GM19025 (cell line): Measurements from ENCODE around the gene SNAPC1.
"Not testable (repeated sequence)": the region's sequence is repeated elsewhere in the genome, so short reads cannot be mapped to it uniquely, and the experiment has no call there.

Experiments used
- ATAC-seq: cut with Tn5 transposase; IDR thresholded peaks from one replicate; pipeline ENCODE4 v1.9.1; 2021; ENCODE audit warnings: mild to moderate bottlenecking, low read depth, moderate library complexity; ENCODE audit not compliant: unreplicated experiment

SNAPC1 gene, protein sequence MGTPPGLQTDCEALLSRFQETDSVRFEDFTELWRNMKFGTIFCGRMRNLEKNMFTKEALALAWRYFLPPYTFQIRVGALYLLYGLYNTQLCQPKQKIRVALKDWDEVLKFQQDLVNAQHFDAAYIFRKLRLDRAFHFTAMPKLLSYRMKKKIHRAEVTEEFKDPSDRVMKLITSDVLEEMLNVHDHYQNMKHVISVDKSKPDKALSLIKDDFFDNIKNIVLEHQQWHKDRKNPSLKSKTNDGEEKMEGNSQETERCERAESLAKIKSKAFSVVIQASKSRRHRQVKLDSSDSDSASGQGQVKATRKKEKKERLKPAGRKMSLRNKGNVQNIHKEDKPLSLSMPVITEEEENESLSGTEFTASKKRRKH

DNA sequence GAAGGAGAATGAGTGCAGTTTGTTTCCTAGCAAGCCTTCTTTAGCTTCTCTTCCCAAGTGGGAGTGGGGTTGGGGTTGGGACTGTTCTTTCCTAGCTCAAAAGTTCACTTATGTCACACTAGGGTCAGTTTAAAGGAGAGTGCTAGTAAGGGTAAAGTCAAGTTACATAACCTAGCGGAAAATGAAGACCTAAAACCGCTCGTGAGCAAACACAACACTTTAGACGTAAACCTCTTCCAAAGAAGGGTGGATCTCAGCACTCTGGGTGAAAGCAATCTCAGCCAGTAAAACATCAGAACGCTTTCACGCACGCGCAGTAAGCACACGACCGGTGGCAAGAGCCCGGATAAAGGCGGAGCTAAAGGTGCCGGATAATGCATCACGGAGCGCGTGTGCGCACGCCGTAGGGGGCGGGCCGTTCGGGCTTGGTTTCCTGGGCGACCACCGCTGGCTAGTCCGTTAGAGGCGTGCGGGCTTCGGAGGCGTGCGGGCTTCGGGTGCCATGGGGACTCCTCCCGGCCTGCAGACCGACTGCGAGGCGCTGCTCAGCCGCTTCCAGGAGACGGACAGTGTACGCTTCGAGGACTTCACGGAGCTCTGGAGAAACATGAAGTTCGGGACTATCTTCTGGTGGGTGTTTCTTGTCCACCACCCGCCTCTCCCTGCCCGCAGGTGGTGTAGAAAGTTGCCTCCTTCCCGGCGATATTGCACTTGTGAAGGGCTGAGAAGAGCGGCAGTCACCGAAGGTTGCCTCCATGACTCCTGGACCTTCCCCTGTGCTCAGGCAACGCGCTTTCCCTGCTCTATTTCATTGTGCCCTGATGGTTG lies at the start of gene SNAPC1:
SNAPC1 (plus strand) TSS at position 462 of the 828 bp plus-strand sequence; CDS start at position 503, 41 bp downstream.
- peak; percentile 100 for ATAC-seq

DNA sequence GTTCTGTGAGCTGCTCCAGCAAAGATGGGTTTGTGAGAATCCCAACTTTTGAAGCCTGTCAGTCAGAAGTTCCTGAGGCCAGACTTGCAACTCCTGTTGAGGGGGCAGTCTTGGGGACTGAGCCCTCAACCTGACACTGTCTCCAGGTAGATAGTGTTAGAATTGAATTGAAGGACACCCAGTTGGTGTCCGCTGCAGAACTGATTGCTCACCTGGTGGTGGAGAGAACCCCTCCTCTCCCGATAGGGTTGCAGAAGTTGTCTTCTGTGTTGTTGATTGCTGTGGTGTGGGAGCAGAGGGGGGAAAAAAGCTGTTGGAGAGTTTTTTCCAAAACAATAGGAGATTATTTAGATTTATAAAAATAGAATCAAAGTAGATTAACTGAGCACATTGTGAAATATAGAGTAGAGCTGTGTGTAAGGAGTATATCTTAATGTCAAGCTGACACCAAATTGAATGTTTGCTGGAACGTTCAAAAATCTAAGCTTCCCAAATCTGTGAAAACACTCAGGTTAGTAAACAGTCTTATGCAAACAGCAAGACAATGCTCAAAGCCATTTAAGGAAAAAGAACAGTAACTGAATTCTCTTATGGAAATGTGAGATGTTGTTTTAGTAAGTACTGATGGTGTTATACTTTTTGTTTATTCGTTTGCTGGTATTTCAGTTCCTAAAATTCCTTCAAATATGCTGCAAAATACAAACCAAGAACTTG lies 48.3 kb upstream of the SNAPC1 start:
- no peak for ATAC-seq

DNA sequence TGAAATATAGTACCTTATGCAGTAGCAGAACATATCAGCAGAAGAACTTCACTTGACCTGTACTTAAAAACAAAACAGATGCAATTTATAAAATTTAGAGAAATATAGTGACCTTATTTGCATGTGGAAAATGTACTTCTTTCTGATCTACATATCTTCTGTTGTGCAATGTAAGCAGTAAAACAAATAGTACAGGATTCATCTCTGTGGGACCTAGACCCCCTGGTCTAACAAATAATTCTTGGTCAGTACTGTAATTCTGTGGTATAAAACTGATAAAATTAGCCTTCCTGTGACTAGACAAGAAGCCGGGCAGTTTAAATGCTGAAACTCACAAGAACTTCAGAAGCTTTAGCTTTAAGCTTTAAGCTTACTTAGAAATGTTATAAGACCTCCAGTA lies 45.3 kb upstream of the SNAPC1 start:
- no peak for ATAC-seq

DNA sequence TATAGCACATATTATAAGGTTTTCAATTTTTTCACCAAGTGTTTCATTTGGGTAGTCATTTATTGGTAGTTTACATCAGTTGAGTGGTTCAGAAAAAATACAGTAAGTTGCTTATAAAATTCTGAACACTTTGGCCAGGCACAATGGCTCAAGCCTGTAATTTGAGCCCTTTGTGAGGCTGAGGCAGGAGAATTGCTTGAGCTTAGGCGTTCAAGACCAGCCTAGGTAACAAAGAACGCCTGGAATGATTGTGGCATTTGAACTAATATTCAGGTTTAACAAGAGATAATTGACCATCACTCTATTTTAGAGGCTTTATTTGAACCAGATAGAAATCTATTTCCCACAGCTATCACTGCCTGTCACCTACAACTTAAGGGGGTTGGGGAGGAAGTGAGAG lies 44.2 kb upstream of the SNAPC1 start:
- no peak for ATAC-seq

DNA sequence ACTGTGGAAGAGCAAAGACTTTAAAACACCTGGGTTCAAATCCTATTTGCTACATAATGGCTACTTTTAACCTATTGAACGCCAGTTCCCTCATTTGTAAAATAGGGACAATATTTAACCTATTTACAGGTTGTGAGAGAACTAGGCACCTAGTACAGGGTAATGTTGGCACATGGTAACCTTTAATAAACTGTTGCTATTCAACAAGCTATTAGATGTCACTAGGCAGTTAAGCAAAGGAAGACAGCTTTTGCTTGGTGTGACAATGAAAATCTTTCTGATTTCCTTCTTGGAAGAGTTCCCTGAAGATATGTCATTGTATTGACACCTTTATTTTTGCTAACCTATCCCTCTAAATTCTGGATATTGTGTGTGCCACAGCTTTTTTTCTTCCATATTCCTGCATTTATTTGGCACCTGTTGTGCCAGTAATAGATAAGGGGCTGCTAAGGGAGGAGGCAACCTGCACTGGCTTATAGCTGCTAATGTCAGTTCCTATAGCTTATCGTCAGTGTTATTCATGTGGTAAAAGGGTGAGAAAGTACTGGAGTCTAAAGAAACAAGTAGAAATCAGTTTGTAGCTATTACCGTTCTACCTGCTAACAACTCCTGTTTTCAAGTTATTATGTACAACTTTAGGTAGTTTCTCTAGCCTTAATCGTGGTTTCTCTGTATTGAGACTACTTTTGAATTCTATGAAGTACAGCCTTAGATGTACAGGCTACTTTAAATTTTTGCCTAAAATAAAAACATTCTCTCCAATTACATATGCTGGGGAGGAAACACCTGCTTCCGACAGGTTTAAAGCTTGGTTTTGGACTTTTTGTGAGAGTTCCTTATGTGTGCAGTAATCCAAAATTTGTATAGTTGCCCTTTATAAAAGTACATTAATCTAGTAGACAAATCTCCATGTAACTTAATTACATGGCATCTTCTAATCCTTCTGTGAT lies 42.6 kb upstream of the SNAPC1 start:
- no peak for ATAC-seq

DNA sequence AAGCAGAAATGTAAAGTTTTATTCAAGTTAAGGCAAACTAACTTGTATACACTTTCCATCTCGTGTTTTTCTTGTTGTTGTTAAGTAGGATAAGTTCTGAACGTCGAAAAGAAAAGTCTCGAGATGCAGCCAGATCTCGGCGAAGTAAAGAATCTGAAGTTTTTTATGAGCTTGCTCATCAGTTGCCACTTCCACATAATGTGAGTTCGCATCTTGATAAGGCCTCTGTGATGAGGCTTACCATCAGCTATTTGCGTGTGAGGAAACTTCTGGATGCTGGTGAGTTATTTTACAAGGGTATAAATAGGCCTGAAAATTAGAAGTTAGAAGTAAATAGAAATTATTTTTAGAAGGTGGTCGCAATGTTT lies 41.9 kb upstream of the SNAPC1 start:
- ATAC-seq = no peak

DNA sequence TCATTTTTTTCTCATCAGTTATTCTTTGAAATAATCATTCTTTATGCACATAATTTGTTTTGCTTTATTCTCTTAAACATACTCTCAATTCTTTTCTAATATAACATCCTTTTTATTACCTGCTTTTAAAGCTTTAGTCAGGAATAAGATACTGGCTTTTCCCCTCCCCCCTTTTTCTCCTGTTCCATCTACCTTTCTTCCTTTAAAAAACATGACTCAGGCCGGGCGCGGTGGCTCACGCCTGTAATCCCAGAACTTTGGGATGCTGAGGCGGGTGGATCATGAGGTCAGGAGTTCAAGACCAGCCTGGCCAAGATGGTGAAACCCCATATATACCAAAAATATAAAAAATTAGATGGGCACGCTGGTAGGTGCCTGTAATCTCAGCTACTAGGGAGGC lies 41.5 kb upstream of the SNAPC1 start:
- no peak for ATAC-seq

DNA sequence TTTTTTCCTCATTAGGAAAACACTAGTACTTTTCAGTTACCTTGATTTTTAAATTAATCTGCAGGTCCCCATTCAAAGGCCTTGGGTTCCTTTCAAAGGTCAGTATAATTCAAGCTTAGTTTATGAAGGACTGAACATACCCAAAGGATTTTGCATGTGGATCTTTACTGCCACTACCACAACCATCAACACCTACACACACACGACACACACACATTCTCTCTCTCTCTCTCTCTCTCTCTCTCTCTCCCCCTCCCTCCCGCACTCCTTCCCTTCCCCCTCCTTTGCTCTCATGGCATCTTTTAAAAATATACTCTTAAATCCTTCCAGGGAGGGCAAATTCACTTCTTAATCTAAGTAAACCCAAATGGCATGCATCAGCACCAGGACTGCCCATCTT lies 38.1 kb upstream of the SNAPC1 start:
- ATAC-seq = no peak

DNA sequence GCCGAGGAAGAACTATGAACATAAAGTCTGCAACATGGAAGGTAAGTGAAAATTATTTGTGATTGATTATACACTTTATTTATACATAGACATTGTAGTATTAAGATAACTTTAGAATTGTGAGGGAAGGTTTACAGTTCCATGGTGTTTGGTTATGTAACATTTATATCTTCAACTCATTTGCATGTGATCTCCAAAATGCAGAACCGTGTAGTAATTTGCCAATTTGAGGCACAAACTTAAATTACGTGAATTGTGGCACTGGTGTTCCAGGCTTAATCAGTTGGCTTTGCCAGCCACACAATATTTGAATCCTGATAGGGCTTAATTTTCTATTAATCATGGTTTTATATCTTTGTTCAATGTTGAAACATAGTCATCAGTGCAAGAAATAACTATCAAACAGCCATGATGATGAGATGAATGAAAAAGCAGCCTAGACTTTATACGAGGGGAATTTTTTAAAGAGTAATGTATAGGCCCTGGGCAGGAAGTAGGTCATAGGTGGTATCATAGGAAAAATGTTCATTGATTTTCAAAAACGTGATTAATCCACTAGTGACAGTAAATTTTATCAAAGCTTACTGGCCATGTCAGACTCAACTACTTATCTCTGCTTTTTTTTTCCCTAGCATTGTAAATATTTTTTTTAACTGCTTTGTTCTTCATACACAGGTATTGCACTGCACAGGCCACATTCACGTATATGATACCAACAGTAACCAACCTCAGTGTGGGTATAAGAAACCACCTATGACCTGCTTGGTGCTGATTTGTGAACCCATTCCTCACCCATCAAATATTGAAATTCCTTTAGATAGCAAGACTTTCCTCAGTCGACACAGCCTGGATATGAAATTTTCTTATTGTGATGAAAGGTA lies 35.2 kb upstream of the SNAPC1 start:
- ATAC-seq = no peak

DNA sequence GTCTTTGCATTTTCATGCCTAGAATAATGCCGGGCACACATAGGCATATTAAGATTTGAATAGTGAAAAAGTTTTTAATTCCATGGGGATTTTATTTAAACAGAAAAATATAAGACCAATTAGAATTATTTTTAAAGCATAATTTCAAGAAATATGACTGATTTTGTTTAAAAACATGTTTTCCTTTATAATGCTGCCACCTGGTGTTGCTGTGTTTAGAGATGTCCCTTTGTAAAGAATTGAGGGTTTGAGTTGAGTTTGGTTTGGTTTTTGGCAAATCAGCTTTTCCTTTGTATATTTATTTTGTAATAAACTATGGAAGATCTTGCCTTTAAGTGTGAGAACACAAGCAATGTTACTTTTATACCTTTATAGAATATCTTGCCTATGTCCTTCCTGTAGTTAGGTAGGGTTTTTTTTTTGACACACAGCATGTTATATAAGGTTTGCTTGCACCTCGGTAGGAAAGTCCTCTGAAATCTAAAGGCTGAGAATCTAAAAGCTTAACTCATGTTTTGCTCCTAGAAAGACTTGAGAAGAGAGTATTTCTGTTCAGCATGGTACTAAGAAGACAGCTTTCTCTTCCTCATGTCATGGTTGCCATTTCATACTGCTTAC lies 31.4 kb upstream of the SNAPC1 start:
- no peak for ATAC-seq

DNA sequence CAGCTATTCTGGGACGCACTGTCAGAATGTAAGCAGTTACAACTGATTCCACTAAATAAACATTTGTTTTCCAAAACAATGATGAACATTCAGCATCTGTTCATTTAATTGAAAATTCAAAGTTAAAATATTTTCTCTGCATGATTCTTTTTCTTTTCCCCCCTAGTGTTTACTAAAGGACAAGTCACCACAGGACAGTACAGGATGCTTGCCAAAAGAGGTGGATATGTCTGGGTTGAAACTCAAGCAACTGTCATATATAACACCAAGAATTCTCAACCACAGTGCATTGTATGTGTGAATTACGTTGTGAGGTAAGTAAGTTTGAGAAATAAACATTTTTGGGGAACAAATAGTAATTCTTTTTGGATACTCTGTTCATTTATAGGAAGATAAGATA lies 28.2 kb upstream of the SNAPC1 start:
- ATAC-seq = no peak

DNA sequence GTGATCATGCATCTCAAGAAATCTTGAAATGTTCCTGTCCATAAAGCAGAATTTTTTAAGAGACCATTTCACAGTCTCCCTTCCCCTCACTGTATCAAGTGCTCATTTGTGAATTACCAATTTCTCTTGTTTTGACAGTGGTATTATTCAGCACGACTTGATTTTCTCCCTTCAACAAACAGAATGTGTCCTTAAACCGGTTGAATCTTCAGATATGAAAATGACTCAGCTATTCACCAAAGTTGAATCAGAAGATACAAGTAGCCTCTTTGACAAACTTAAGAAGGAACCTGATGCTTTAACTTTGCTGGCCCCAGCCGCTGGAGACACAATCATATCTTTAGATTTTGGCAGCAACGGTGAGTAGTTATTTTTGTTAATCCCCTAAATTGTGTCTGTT lies 25.5 kb upstream of the SNAPC1 start:
- ATAC-seq = no peak

DNA sequence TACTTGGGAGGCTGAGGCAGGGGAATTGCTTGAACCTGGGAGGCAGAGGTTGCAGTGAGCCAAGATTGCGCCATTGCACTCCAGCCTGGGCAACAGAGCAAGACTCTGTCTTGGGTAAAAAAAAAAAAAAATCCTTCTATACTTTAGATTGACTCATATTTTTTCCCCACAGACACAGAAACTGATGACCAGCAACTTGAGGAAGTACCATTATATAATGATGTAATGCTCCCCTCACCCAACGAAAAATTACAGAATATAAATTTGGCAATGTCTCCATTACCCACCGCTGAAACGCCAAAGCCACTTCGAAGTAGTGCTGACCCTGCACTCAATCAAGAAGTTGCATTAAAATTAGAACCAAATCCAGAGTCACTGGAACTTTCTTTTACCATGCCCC lies 24.3 kb upstream of the SNAPC1 start:
- no peak for ATAC-seq

DNA sequence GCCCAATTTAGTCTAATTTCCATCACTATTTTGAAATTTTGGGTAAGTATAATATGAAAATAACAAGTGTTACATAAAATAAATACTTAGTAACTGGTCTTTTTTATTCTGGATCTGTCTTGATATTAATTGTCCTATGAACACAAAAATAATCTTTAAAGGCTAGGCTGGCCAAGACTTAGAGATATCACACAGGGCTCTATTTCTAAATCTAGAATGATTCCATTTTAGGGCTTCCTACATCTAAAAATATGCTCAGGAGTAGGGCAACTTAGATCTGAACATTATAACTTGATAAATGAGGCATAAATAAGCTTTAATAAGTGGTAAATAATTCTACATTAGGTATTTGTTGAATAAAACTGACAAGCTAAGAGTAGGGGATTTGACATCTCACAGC lies 23.1 kb upstream of the SNAPC1 start:
- no peak for ATAC-seq

DNA sequence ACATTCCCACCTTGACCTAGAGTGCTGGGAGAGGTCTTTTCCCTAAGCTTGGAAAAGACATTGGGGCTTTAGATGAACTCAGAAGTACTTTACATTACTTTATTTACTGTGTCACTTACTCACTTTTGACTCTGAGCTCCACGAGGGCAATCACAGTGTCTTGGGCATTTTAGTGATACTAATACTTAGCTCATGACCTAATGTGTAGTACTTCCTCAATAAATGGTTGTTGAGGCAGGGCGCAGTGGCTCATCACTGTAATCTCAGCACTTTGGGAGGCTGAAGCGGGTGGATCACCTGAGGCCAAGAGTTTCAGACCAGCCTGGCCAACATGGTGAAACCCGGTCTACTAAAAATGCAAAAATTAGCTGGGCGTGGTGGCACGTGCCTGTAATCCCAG lies 19.8 kb upstream of the SNAPC1 start:
- ATAC-seq = no peak

DNA sequence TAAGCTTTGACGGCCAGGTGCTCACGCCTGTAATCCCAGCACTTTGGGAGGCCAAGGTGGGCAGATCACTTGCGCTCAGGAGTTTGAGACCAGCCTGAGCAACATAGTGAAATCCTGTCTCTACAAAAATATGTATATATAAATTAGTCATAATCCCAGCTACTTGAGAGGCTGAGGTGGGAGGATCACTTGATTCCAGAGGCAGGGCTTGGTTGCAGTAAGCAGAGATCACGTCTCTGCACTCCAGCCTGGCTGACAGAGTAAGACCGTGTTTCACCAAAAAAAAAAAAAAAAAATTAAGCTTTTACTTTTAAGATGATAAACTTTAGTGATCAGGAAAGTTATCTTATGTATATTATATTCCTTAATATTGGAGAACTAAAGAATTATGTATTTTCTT lies 18.0 kb upstream of the SNAPC1 start:
- ATAC-seq = no peak

DNA sequence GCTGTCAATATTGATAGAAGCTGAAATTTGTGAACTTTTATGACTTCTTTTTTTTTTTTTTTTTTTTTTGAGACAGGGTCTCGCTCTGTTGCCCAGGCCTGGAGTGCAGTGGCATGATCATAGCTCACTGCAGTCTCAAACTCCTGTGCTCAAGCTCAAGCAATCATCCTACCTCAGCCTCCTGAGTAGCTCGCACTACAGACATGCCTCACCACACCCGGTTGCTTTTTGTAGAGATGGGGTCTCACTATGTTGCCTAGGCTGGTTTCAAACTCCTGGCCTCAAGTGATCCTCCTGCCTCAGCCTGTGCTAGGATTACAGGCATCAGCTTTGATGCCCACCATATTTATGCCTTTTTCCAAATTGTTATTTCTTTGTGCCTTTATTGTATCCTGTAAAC lies 15.9 kb upstream of the SNAPC1 start:
- not testable (repeated sequence) for ATAC-seq

DNA sequence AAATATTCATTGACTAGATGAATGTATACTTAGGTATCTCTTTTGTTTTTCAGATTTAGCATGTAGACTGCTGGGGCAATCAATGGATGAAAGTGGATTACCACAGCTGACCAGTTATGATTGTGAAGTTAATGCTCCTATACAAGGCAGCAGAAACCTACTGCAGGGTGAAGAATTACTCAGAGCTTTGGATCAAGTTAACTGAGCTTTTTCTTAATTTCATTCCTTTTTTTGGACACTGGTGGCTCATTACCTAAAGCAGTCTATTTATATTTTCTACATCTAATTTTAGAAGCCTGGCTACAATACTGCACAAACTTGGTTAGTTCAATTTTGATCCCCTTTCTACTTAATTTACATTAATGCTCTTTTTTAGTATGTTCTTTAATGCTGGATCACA lies 15.3 kb upstream of the SNAPC1 start:
- ATAC-seq = no peak

DNA sequence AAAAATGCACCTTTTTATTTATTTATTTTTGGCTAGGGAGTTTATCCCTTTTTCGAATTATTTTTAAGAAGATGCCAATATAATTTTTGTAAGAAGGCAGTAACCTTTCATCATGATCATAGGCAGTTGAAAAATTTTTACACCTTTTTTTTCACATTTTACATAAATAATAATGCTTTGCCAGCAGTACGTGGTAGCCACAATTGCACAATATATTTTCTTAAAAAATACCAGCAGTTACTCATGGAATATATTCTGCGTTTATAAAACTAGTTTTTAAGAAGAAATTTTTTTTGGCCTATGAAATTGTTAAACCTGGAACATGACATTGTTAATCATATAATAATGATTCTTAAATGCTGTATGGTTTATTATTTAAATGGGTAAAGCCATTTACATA lies 14.9 kb upstream of the SNAPC1 start:
- no peak for ATAC-seq
